Retinal pigment epithelial cell (primary cell): ENCODE measurements around the gene NPPC.

Experiments
- DNase-seq: peaks from one replicate; pipeline ENCODE4 v3.0.0-alpha.2; 2010; ENCODE audit warnings: low read depth
- H3K4me3 ChIP-seq: 2 replicates; pipeline ENCODE4 v1.5.1; 2011; ENCODE audit warnings: mild to moderate bottlenecking, low read length, control low read depth, moderate library complexity
- TF ChIP-seq, protein P1 (sequence below): conservative IDR thresholded peaks from 2 replicates; pipeline ENCODE4 v1.5.1; 2011; ENCODE audit warnings: low read depth, low read length, control low read depth, inconsistent platforms

The NPPC gene

DNA sequence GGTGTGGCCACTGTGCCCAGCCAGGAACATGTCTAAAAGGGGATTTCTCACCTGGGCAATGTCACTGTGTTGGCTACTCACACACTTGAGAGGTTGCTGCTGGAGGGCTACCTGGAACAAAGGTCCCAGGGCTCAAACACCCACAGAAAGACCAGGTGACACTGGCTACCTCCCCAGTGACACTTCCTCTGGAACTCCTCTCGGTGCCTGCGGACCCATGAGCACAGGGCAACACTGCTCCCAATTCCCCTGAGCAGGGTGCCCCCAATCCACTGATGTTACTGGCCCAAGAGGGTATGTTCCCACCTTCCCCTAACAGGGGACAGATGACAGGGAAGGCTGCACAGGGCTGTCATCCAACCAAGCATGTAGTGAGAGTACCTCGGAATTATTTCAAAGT, 5.8 kb downstream of the NPPC start:
- no peak overlapping the region for H3K4me3 ChIP-seq
- DNase-seq: no peak
- TF ChIP-seq, protein P1, sequence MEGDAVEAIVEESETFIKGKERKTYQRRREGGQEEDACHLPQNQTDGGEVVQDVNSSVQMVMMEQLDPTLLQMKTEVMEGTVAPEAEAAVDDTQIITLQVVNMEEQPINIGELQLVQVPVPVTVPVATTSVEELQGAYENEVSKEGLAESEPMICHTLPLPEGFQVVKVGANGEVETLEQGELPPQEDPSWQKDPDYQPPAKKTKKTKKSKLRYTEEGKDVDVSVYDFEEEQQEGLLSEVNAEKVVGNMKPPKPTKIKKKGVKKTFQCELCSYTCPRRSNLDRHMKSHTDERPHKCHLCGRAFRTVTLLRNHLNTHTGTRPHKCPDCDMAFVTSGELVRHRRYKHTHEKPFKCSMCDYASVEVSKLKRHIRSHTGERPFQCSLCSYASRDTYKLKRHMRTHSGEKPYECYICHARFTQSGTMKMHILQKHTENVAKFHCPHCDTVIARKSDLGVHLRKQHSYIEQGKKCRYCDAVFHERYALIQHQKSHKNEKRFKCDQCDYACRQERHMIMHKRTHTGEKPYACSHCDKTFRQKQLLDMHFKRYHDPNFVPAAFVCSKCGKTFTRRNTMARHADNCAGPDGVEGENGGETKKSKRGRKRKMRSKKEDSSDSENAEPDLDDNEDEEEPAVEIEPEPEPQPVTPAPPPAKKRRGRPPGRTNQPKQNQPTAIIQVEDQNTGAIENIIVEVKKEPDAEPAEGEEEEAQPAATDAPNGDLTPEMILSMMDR: no peak

DNA sequence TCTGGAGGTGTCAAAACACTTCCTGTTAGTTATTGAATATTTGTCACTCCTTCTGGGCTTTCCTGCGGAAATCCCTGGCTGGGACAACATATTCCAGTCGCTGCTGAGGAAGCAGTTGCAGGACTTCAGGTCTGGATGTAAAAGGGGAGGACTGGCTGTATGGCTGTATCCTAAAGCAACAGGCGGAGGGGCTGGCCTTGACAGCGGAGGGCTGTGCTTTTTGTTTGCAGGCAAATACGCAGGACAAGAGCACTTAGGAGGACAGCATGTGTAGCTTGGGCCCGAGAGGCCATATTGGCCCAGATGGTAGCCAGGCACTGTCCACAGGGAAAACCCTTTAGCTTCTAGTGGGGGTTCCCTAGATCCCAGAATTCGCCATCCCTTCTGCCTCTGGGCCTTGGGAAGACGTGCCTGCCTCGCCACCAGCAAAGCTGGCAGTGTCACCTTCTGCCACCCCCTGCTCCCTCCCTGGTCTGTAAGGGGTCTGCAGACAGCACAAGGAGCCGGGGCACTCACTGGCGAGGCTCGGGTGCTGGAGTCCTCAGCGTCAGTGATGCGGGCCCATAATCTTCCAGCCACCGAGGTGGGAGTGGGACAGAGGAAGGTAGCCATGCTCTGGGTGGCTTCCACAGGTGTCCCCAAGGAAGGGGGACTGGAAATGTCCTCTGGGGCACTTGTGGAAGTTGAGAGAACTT, 6.7 kb downstream of the NPPC start:
- DNase-seq: no peak
- no peak overlapping the region for H3K4me3 ChIP-seq
- TF ChIP-seq, protein P1: no peak

DNA sequence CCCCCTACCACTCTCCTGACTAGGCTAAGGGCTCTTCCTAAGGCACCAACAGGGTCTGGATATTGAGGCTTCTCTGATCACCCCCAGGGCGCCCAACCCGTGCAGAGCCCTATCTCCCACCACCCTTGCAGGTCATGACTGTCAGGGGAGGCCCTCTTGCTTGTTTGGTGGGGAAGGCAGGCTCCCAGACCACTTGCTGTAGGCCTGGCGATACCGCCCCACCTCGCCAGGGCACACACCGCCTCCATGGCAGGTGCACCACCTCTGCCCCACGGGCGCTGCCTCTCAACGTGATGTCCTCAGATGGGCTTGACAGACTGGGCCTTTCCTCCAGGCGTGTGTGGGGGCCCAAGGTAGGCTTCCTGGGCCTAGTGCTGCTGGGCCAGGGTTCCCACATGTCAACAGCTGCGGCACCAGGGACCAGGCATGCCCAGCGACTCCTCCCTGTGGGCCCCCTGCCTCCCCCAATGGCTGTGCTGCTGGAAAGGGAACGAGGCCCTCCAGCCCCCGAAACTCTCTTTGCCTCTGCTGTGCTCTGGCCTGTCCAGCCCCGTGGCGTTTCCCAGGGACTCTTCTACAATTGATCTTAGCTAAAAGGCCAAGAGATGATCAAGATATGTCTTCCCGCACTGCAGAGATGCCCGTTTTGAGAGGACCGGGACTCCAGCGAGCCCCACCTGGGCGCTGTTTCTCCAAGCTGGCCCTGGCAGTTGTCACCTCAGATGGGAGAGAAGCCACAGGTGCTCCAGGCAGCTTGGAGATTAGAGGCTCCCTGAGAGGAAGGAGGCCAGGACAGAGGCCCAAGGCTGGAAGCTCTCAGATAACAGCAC, 7.5 kb downstream of the NPPC start:
- TF ChIP-seq, protein P1: no peak
- no peak overlapping the region for H3K4me3 ChIP-seq
- no peak for DNase-seq

DNA sequence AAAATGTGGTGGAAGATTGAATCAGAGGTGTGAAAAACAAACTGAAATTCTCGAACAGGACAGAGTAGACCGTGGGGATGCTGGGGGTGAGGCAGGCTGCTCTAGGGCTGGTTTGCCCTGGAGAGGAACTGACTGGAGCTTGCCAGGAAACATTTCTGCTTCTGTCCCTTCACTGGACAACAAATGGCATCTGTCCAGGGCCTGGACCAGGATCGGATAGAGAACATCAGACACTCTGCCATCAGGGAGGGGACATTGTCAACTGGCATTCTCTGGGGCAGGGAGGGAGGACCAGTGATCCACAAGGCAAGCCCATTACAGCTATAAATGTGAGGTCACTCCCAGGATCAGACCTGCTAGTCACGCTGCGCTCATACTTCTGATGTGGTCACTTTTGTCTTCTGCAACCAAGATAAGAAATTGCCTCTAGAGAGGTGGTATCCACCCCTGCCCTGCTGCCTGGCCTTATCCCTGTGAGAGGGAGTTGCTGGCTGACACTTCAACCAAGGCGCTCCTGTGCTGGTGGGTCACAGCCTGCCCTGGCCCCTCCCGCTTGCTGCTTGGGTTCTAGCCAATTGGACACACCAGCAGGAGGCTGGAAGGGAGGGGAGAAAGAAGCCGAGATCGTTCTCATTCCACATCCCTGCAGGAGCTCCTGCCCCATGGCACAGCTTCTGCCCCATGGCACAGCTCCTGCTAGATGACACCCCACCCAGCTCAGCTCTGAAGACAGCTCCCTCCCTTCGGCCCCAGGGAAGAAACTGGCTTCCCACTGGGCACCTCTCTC, 8.7 kb downstream of the NPPC start:
- TF ChIP-seq, protein P1: no peak
- no peak overlapping the region for H3K4me3 ChIP-seq
- no peak for DNase-seq

DNA sequence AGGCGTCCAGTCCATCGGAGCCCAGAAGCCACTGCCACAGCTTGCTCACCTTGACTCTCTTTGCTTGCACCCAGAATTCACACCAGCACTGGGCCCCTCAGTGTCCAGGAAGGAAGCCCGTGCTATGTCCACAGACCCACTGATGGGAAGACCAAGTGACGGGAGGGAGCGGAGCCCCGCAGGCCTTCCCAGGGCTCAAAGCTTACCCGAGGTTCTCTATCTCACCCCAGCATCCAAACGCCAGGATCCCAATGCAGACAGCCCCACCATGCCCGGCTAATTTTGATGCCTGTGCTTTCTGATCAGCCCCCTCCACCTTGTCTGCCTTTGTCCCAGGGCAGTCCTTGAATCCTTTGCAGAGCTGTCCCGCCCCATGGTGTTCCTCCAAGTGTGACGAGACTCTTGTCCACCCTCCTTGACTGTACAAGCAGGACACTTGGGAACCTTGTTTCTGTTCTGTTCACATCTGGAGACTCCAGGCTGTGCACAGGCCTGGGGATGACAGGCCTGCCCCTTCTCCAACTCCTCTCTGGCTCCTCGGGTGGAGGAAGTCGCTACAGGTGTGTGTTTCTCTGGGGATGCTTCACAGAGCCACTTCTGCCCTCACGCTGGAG, 12.0 kb downstream of the NPPC start:
- TF ChIP-seq, protein P1: no peak
- no peak for DNase-seq
- H3K4me3 ChIP-seq: no peak overlapping the region

DNA sequence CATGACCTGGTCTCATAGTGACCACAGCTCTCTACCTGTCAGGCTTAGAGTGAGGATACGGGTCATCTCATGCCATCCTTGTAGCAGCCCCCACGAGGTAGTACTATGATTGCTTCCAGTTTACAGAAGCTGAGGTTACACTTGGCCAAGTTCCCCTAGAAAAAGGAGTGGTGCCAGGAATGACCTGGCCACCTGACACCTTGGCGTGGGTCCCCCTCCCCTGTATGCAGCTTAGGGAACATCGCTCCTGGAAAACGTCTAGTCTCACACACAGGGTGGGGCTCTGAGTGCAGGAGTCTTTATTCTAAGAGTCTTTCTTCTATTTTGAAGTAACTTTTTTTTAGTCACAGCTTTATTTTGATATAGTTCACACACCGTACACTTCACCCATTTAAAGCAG, 14.8 kb downstream of the NPPC start:
- TF ChIP-seq, protein P1: no peak
- no peak overlapping the region for H3K4me3 ChIP-seq
- DNase-seq: no peak
